HCT116 (cell line): ENCODE measurements around the gene VANGL2.

ENCODE experiments used
- ATF3 ChIP-seq: IDR thresholded peaks from 2 replicates; pipeline ENCODE4 v1.6.1; 2012
- CTCF ChIP-seq, 3 experiments: fragments of 200-600 bp in 1 of 3; sonication (generic) in 1 of 3; IDR thresholded peaks in 2 of 3; conservative IDR thresholded peaks in 1 of 3; 2 replicates each; pipeline ENCODE4 v1.5.1; 2012 to 2017; ENCODE audit warnings: low read depth in 2 of 3, low read length in 2 of 3, antibody characterized with exemption in 1 of 3, borderline replicate concordance in 1 of 3, control low read depth in 1 of 3, mild to moderate bottlenecking in 1 of 3, mixed read lengths in 1 of 3, mixed run types in 1 of 3, moderate library complexity in 1 of 3; ENCODE audit not compliant: insufficient read depth in 1 of 3
- EGR1 ChIP-seq: IDR thresholded peaks from 2 replicates; pipeline ENCODE4 v1.6.1; 2012; ENCODE audit warnings: low read depth
- EZH2 ChIP-seq: fragments of 200-600 bp; sonication (generic); IDR thresholded peaks from 2 replicates; pipeline ENCODE4 v1.6.1; 2017; ENCODE audit warnings: antibody characterized with exemption, mixed run types
- MAX ChIP-seq: IDR thresholded peaks from 2 replicates; pipeline ENCODE4 v1.6.1; 2012
- POLR2A ChIP-seq: IDR thresholded peaks from 2 replicates; pipeline ENCODE4 v1.7.0; 2011; ENCODE audit warnings: borderline replicate concordance; ENCODE audit not compliant: insufficient read depth, insufficient read length; ENCODE audit errors: extremely low read depth
- POLR2AphosphoS5 ChIP-seq: IDR thresholded peaks from 2 replicates; pipeline ENCODE4 v1.6.1; 2011; ENCODE audit warnings: mild to moderate bottlenecking, low read depth, low read length, moderate library complexity
- RAD21 ChIP-seq: IDR thresholded peaks from 2 replicates; pipeline ENCODE4 v1.6.1; 2012; ENCODE audit warnings: low read depth, mild to moderate bottlenecking
- REST ChIP-seq: IDR thresholded peaks from 2 replicates; pipeline ENCODE4 v1.6.1; 2012; ENCODE audit warnings: low read depth
- YY1 ChIP-seq: IDR thresholded peaks from 2 replicates; pipeline ENCODE4 v1.6.1; 2011; ENCODE audit warnings: low read length, low read depth, moderate library complexity, mild to moderate bottlenecking; ENCODE audit not compliant: insufficient replicate concordance; ENCODE audit errors: extremely low read depth
- ZBTB33 ChIP-seq: IDR thresholded peaks from 2 replicates; pipeline ENCODE4 v1.6.1; 2011; ENCODE audit warnings: mild to moderate bottlenecking, low read length, moderate library complexity; ENCODE audit not compliant: insufficient replicate concordance; ENCODE audit errors: extremely low read depth
- ZFX ChIP-seq: fragments of 450-650 bp; IDR thresholded peaks from 2 replicates; pipeline ENCODE4 v1.6.1; 2017
- ZNF274 ChIP-seq: fragments of 200-500 bp; sonication (Bioruptor generic); IDR thresholded peaks from 2 replicates; pipeline ENCODE4 v1.6.1; 2014; ENCODE audit warnings: mild to moderate bottlenecking, low read depth, low read length, inconsistent platforms

GRCh38 chr1:160451859-160452232 lies 51.5 kb downstream of the VANGL2 start:
- TF ChIP-seq EZH2 (no peak), CTCF (IDR thresholded peaks at IDR 0.05 in 2 of 3, conservative IDR thresholded peaks at IDR 0.05 in 1 of 3; ENCODE audit: borderline replicate concordance in 1 of 3, insufficient read depth in 1 of 3, low read depth in 2 of 3, low read length in 2 of 3) (no peak), ATF3 (no peak), POLR2A (no peak), YY1 (no peak), MAX (no peak), EGR1 (no peak), REST (no peak), POLR2AphosphoS5 (no peak), ZBTB33 (no peak), ZFX (no peak), ZNF274 (no peak), RAD21 (no peak)
